ENCODE data around the gene DTNA. TPM values are rescaled to one million over a fixed set of nuclear protein-coding genes. Genes with fewer than 3 reads are reported as not detected.

The DTNA gene
- total and polyA plus RNA-seq, 2 of the 8 experiments (the other 6 are each of a cell fraction or from before 2014, with no cell fraction given): 30.2 to 32.7 TPM

DNA sequence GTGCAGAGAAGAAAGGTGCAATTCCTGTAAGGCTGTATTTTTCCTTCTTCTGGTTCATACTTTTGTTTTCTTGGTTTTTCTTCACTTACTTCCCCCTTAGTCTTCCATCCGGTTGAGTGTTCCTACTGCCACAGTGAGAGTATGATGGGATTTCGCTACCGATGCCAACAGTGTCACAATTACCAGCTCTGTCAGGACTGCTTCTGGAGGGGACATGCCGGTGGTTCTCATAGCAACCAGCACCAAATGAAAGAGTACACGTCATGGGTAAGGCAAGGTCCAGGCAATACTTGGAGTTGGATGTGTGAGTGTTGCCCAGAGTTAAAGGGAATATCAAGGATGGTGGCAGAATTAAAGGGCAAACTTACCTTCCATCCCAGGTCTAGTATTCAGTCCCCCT lies 108.0 kb downstream of the DTNA start (continued):
- TF ChIP-seq, protein P1, sequence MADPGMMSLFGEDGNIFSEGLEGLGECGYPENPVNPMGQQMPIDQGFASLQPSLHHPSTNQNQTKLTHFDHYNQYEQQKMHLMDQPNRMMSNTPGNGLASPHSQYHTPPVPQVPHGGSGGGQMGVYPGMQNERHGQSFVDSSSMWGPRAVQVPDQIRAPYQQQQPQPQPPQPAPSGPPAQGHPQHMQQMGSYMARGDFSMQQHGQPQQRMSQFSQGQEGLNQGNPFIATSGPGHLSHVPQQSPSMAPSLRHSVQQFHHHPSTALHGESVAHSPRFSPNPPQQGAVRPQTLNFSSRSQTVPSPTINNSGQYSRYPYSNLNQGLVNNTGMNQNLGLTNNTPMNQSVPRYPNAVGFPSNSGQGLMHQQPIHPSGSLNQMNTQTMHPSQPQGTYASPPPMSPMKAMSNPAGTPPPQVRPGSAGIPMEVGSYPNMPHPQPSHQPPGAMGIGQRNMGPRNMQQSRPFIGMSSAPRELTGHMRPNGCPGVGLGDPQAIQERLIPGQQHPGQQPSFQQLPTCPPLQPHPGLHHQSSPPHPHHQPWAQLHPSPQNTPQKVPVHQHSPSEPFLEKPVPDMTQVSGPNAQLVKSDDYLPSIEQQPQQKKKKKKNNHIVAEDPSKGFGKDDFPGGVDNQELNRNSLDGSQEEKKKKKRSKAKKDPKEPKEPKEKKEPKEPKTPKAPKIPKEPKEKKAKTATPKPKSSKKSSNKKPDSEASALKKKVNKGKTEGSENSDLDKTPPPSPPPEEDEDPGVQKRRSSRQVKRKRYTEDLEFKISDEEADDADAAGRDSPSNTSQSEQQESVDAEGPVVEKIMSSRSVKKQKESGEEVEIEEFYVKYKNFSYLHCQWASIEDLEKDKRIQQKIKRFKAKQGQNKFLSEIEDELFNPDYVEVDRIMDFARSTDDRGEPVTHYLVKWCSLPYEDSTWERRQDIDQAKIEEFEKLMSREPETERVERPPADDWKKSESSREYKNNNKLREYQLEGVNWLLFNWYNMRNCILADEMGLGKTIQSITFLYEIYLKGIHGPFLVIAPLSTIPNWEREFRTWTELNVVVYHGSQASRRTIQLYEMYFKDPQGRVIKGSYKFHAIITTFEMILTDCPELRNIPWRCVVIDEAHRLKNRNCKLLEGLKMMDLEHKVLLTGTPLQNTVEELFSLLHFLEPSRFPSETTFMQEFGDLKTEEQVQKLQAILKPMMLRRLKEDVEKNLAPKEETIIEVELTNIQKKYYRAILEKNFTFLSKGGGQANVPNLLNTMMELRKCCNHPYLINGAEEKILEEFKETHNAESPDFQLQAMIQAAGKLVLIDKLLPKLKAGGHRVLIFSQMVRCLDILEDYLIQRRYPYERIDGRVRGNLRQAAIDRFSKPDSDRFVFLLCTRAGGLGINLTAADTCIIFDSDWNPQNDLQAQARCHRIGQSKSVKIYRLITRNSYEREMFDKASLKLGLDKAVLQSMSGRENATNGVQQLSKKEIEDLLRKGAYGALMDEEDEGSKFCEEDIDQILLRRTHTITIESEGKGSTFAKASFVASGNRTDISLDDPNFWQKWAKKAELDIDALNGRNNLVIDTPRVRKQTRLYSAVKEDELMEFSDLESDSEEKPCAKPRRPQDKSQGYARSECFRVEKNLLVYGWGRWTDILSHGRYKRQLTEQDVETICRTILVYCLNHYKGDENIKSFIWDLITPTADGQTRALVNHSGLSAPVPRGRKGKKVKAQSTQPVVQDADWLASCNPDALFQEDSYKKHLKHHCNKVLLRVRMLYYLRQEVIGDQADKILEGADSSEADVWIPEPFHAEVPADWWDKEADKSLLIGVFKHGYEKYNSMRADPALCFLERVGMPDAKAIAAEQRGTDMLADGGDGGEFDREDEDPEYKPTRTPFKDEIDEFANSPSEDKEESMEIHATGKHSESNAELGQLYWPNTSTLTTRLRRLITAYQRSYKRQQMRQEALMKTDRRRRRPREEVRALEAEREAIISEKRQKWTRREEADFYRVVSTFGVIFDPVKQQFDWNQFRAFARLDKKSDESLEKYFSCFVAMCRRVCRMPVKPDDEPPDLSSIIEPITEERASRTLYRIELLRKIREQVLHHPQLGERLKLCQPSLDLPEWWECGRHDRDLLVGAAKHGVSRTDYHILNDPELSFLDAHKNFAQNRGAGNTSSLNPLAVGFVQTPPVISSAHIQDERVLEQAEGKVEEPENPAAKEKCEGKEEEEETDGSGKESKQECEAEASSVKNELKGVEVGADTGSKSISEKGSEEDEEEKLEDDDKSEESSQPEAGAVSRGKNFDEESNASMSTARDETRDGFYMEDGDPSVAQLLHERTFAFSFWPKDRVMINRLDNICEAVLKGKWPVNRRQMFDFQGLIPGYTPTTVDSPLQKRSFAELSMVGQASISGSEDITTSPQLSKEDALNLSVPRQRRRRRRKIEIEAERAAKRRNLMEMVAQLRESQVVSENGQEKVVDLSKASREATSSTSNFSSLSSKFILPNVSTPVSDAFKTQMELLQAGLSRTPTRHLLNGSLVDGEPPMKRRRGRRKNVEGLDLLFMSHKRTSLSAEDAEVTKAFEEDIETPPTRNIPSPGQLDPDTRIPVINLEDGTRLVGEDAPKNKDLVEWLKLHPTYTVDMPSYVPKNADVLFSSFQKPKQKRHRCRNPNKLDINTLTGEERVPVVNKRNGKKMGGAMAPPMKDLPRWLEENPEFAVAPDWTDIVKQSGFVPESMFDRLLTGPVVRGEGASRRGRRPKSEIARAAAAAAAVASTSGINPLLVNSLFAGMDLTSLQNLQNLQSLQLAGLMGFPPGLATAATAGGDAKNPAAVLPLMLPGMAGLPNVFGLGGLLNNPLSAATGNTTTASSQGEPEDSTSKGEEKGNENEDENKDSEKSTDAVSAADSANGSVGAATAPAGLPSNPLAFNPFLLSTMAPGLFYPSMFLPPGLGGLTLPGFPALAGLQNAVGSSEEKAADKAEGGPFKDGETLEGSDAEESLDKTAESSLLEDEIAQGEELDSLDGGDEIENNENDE (IDR thresholded peaks at IDR 0.05; ENCODE audit: insufficient replicate concordance, low read length): no peak
- TF ChIP-seq CBX5 (IDR thresholded peaks at IDR 0.05; ENCODE audit: low read depth, low read length) (no peak), EZH2 (IDR thresholded peaks at IDR 0.05; ENCODE audit: low read depth, low read length, severe bottlenecking) (no peak), JUND (IDR thresholded peaks at IDR 0.05; ENCODE audit: low read length) (no peak), SAP30 (IDR thresholded peaks at IDR 0.05; ENCODE audit: insufficient read depth, insufficient replicate concordance, low read length) (no peak), TBP (IDR thresholded peaks at IDR 0.05; ENCODE audit: low read depth, low read length) (no peak), MAFK (IDR thresholded peaks at IDR 0.05; ENCODE audit: low read depth, low read length) (no peak), ATF2 (IDR thresholded peaks at IDR 0.05; ENCODE audit: low read length) (no peak), RFX5 (IDR thresholded peaks at IDR 0.05; ENCODE audit: borderline replicate concordance, low read depth, low read length) (no peak), KDM4A (IDR thresholded peaks at IDR 0.05; ENCODE audit: low read depth, low read length, severe bottlenecking) (no peak)
